ENCODE data around the gene HDGFL1.

Gene HDGFL1

GRCh38 chr6:22569281-22570184 lies at the start of gene HDGFL1:
Gene HDGFL1, plus strand, starts transcription at chr6:22569566. Its CDS starts 10 bp downstream, at chr6:22569576.
- H3K36me3 Mint-ChIP-seq: no peaks in the 10 kb centered on the region
- H3K4me3 Mint-ChIP-seq: no peak within 1 kb of the TSS
- H3K27ac Mint-ChIP-seq: no peak within 1 kb of the TSS

GRCh38 chr6:22521035-22521434 lies 48.3 kb upstream of the HDGFL1 start:
- H3K27me3 Mint-ChIP-seq: no peaks in the 10 kb centered on the region
- no peak overlapping the region for H3K4me3 Mint-ChIP-seq
- no peaks in the 10 kb centered on the region for H3K36me3 Mint-ChIP-seq
- H3K4me1 Mint-ChIP-seq: no peaks in the 10 kb centered on the region
- peaks cover 5% of the 10 kb centered on the region for H3K9me3 Mint-ChIP-seq
- H3K27ac Mint-ChIP-seq: no peak overlapping the region

More at GRCh38 chr6:22569281-22570184, at the start of gene HDGFL1:
- H3K9me3 Mint-ChIP-seq: no peaks in the 10 kb centered on the region
- no peaks in the 10 kb centered on the region for H3K27me3 Mint-ChIP-seq
- no peaks in the 10 kb centered on the region for H3K4me1 Mint-ChIP-seq

GRCh38 chr6:22526736-22527135 lies 42.6 kb upstream of the HDGFL1 start:
- H3K4me1 Mint-ChIP-seq: no peaks in the 10 kb centered on the region
- H3K4me3 Mint-ChIP-seq: no peak overlapping the region
- no peaks in the 10 kb centered on the region for H3K27me3 Mint-ChIP-seq
- H3K9me3 Mint-ChIP-seq: no peaks in the 10 kb centered on the region
- H3K27ac Mint-ChIP-seq: no peak overlapping the region
- no peaks in the 10 kb centered on the region for H3K36me3 Mint-ChIP-seq

GRCh38 chr6:22529866-22530265 lies 39.5 kb upstream of the HDGFL1 start:
- Mint-ChIP-seq H3K36me3 (no peaks in the 10 kb centered on the region), H3K27ac (no peak overlapping the region)

GRCh38 chr6:22530506-22530905 lies 38.9 kb upstream of the HDGFL1 start:
- Mint-ChIP-seq H3K36me3 (no peaks in the 10 kb centered on the region), H3K9me3 (no peaks in the 10 kb centered on the region), H3K4me1 (no peaks in the 10 kb centered on the region), H3K4me3 (no peak overlapping the region), H3K27ac (no peak overlapping the region), H3K27me3 (no peaks in the 10 kb centered on the region)

More at GRCh38 chr6:22529866-22530265, 39.5 kb upstream of the HDGFL1 start:
- Mint-ChIP-seq H3K4me1 (no peaks in the 10 kb centered on the region), H3K4me3 (no peak overlapping the region), H3K27me3 (no peaks in the 10 kb centered on the region), H3K9me3 (no peaks in the 10 kb centered on the region)

GRCh38 chr6:22536122-22536521 lies 33.2 kb upstream of the HDGFL1 start:
- H3K36me3 Mint-ChIP-seq: no peaks in the 10 kb centered on the region
- H3K27ac Mint-ChIP-seq: no peak overlapping the region
- H3K4me1 Mint-ChIP-seq: no peaks in the 10 kb centered on the region
- H3K9me3 Mint-ChIP-seq: peaks cover 3% of the 10 kb centered on the region
- H3K27me3 Mint-ChIP-seq: no peaks in the 10 kb centered on the region
- no peak overlapping the region for H3K4me3 Mint-ChIP-seq

DNA sequence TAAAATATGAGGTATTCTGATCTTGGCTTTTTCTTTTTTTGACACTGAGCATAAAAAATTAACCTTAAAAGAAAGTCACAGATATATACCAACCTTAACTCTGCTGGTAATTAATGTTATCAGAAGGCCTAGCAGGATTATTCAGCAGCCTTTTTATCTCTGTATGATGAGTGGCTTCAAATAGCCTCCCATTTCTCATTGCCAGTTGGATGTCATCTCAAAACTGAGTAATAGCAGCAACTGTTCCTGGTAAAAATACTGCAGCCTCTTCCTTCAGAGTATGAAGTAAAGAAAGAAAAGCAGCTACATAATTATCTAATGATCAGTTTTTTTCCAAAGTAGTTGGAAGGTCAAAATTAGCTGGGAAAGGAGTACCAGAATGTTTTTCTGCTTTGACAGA lies 24.9 kb upstream of the HDGFL1 start:
- H3K27ac Mint-ChIP-seq: no peak overlapping the region
- no peaks in the 10 kb centered on the region for H3K27me3 Mint-ChIP-seq
- no peaks in the 10 kb centered on the region for H3K36me3 Mint-ChIP-seq
- H3K4me1 Mint-ChIP-seq: no peaks in the 10 kb centered on the region
- no peak overlapping the region for H3K4me3 Mint-ChIP-seq
- peaks cover 3% of the 10 kb centered on the region for H3K9me3 Mint-ChIP-seq

- H3K36me3 Mint-ChIP-seq: no peaks in the 10 kb centered on the region
- H3K27ac Mint-ChIP-seq: no peak overlapping the region
- no peaks in the 10 kb centered on the region for H3K27me3 Mint-ChIP-seq
These were observed 24.3 kb upstream of the HDGFL1 start for GRCh38 chr6:22545051-22545450.

GRCh38 chr6:22546236-22546635 lies 23.1 kb upstream of the HDGFL1 start:
- Mint-ChIP-seq H3K4me1 (no peaks in the 10 kb centered on the region), H3K36me3 (no peaks in the 10 kb centered on the region), H3K4me3 (no peak overlapping the region), H3K27ac (no peak overlapping the region), H3K27me3 (no peaks in the 10 kb centered on the region), H3K9me3 (peaks cover 3% of the 10 kb centered on the region)

More at GRCh38 chr6:22545051-22545450, 24.3 kb upstream of the HDGFL1 start:
- H3K9me3 Mint-ChIP-seq: peaks cover 3% of the 10 kb centered on the region
- H3K4me3 Mint-ChIP-seq: no peak overlapping the region
- no peaks in the 10 kb centered on the region for H3K4me1 Mint-ChIP-seq

DNA sequence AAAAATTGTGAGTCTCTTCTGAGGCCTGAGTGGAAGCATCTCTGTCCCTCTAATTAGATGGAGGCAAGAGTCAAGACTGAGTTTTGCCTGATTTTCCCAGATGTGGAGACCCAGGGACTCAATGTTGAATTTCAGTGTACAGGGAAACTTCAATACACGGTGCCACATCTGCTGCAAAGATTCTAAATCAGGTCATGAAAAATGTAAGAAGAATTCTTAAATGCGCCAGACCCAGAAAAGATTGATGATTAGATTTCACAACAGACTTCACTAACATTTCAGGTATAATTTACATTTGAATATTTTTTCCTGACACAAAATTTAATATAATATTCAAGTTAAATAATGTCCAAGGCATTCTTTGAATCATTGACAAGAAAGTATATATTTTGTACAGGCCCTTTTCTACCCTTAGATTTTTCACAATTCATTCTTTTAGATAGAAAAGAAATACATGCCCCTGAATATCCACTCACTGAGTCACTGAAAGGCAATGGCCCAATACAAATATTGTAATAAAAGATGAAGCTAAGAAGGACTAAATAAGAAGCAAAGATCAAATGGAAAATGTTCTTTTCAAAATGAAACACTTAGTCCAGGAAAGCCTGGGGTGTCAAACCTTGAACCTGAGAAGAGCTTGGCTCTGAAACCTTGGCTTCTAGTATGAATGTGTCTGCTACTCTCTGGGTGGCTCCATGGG lies 18.2 kb upstream of the HDGFL1 start:
- H3K4me1 Mint-ChIP-seq: no peaks in the 10 kb centered on the region
- no peaks in the 10 kb centered on the region for H3K27me3 Mint-ChIP-seq
- H3K4me3 Mint-ChIP-seq: no peak overlapping the region
- no peaks in the 10 kb centered on the region for H3K36me3 Mint-ChIP-seq
- H3K9me3 Mint-ChIP-seq: no peaks in the 10 kb centered on the region
- H3K27ac Mint-ChIP-seq: no peak overlapping the region

DNA sequence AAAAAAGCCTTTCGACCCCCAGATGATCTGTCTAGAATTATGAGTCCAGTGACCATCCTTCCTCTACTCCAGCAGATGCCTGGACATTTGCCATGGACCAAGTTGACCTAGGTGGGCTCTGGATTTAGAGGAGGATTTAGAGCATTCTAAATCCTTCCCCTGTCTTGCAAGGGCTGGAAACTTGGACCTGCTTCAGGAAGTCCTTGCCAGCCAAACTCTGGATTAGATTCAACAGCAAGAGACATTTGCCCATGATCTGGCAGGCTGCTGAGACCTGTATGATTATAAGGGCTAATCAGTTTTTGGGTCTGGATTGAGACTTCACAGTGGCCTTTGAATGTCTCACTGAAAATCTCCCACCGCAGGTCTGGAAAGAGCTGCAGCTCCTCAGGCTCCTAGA lies 13.1 kb upstream of the HDGFL1 start:
- no peaks in the 10 kb centered on the region for H3K36me3 Mint-ChIP-seq
- H3K27ac Mint-ChIP-seq: no peak overlapping the region
- H3K4me1 Mint-ChIP-seq: no peaks in the 10 kb centered on the region
- no peak overlapping the region for H3K4me3 Mint-ChIP-seq
- no peaks in the 10 kb centered on the region for H3K9me3 Mint-ChIP-seq
- H3K27me3 Mint-ChIP-seq: no peaks in the 10 kb centered on the region

- Mint-ChIP-seq H3K9me3 (no peaks in the 10 kb centered on the region), H3K27ac (no peak overlapping the region), H3K27me3 (no peaks in the 10 kb centered on the region), H3K4me1 (no peaks in the 10 kb centered on the region), H3K36me3 (no peaks in the 10 kb centered on the region), H3K4me3 (no peak overlapping the region)
These were observed 12.4 kb upstream of the HDGFL1 start for GRCh38 chr6:22557007-22557406.

GRCh38 chr6:22558288-22558882 lies 11.0 kb upstream of the HDGFL1 start:
- no peaks in the 10 kb centered on the region for H3K9me3 Mint-ChIP-seq

DNA sequence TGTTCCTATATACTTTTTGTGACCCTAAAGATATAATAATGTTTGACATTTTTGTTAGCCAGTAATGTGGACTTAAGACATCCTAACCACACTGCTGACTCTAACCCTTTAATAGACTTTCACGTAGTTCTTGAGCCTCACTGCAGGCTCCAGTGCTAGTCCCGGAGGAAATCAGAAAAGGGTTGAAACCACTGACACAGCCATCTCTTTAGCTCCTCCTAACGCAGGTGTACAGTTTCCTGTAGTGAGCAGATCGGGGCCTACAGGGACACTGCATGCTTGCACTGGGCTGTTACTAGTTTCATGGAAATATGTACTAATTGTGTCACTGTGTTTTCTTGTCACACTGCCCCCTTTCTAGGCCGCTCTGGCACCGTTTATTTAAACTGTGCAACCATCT lies 512 bp upstream of the HDGFL1 start:
- H3K27ac Mint-ChIP-seq: no peak overlapping the region
- H3K4me3 Mint-ChIP-seq: no peak overlapping the region
- H3K27me3 Mint-ChIP-seq: no peaks in the 10 kb centered on the region
- H3K36me3 Mint-ChIP-seq: no peaks in the 10 kb centered on the region
- no peaks in the 10 kb centered on the region for H3K9me3 Mint-ChIP-seq
- no peaks in the 10 kb centered on the region for H3K4me1 Mint-ChIP-seq

More at GRCh38 chr6:22558288-22558882, 11.0 kb upstream of the HDGFL1 start:
- Mint-ChIP-seq H3K27ac (no peak overlapping the region), H3K27me3 (no peaks in the 10 kb centered on the region), H3K36me3 (no peaks in the 10 kb centered on the region), H3K4me1 (no peaks in the 10 kb centered on the region), H3K4me3 (no peak overlapping the region)

GRCh38 chr6:22570185-22570551 lies 802 bp downstream of the HDGFL1 start:
- Mint-ChIP-seq H3K27me3 (no peaks in the 10 kb centered on the region), H3K36me3 (no peaks in the 10 kb centered on the region), H3K4me3 (no peak overlapping the region), H3K27ac (no peak overlapping the region), H3K9me3 (no peaks in the 10 kb centered on the region), H3K4me1 (no peaks in the 10 kb centered on the region)

DNA sequence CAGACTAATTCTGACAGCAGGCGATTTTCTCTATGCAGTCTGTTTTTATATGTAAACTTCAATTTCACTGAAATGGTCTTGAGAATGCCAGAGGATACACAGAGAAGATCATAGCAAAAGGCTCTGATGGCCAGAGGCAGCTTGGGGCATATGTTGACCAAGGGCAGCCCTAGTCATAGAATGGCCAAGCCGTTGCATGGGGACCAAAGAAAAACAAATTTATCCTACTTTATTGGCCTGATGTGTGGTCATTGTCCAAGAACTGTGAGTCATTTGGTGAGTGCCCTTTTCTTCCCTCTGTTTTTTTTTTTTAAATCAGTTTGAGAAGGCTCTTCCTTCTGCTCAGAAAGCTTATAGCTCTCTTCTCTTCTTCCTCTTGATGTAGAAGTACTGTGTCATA lies 5.8 kb downstream of the HDGFL1 start:
- Mint-ChIP-seq H3K4me1 (no peaks in the 10 kb centered on the region), H3K36me3 (no peaks in the 10 kb centered on the region), H3K27ac (no peak overlapping the region), H3K4me3 (no peak overlapping the region), H3K9me3 (no peaks in the 10 kb centered on the region), H3K27me3 (no peaks in the 10 kb centered on the region)
